PC-3 (cell line): Measurements from ENCODE around the gene SETD1B.

Source experiments
- CTCF ChIP-seq: fragments of 300-600 bp; sonication (generic); conservative IDR thresholded peaks from 2 replicates; pipeline ENCODE4 v1.5.1; 2017; ENCODE audit warnings: antibody characterized with exemption, low read depth, mild to moderate bottlenecking, low read length
- EZH2 ChIP-seq: fragments of 300-600 bp; sonication (generic); IDR thresholded peaks from one replicate; pipeline ENCODE4 v1.6.1; 2017; ENCODE audit warnings: antibody characterized with exemption, mild to moderate bottlenecking, low read length; ENCODE audit not compliant: unreplicated experiment
- EZH2phosphoT487 ChIP-seq: fragments of 300-600 bp; sonication (generic); IDR thresholded peaks from 2 replicates; pipeline ENCODE4 v1.6.1; 2018; ENCODE audit warnings: mild to moderate bottlenecking, antibody characterized with exemption, low read length, borderline replicate concordance

- TF ChIP-seq CTCF (peak; percentile 98), EZH2 (no peak), EZH2phosphoT487 (no peak)
Measured at GRCh38 chr12:121773011-121773777, 30.6 kb upstream of the SETD1B start.
